ENCODE results near the gene BCR. TPM values are rescaled to one million over a fixed set of nuclear protein-coding genes. Genes with fewer than 3 reads are reported as not detected.

The BCR gene
- total RNA-seq, 1 experiment from 2014 or later: 6.6 TPM

GRCh38 chr22:23243859-23244689 lies 63.8 kb downstream of the BCR start:
- DNase-seq (ENCODE audit: low read depth): no peak

DNA sequence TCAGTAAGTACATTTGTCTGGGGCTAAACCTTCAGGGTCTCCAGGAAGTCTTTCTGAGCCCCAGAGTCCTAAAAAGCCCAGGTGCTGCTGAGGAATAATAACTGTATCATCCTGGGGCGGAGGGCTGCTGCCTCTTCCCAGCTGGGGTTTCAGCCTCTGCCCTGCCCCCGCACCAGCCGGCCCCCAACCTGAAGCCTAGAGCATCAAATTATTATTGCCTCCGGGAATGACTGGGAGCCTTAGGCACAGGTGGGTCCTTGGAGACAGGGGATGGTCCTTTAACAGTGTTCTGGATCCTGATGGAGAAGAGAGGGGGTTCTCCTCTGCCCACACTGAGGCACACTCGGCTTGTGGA lies 64.4 kb downstream of the BCR start:
- DNase-seq (ENCODE audit: low read depth): no peak

GRCh38 chr22:23245045-23245798 lies 64.9 kb downstream of the BCR start:
- DNase-seq (ENCODE audit: low read depth): peak; percentile 87

DNA sequence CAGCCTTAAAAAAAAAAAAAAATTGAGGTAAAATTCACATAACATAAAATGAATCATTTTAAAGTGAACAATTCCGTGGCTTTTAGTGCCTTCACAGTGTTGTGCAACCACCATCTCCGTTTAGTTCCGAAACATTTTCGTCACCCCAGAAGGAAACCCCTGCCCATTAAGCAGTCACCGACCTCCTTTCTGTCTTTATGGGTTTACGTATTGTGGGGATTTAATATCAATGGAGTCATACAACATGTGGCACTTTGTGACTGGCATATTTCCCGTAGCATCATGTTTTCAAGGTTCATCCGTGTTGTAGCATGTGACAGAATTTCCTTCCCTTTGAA lies 65.5 kb downstream of the BCR start:
- no peak for DNase-seq (ENCODE audit: low read depth)

DNA sequence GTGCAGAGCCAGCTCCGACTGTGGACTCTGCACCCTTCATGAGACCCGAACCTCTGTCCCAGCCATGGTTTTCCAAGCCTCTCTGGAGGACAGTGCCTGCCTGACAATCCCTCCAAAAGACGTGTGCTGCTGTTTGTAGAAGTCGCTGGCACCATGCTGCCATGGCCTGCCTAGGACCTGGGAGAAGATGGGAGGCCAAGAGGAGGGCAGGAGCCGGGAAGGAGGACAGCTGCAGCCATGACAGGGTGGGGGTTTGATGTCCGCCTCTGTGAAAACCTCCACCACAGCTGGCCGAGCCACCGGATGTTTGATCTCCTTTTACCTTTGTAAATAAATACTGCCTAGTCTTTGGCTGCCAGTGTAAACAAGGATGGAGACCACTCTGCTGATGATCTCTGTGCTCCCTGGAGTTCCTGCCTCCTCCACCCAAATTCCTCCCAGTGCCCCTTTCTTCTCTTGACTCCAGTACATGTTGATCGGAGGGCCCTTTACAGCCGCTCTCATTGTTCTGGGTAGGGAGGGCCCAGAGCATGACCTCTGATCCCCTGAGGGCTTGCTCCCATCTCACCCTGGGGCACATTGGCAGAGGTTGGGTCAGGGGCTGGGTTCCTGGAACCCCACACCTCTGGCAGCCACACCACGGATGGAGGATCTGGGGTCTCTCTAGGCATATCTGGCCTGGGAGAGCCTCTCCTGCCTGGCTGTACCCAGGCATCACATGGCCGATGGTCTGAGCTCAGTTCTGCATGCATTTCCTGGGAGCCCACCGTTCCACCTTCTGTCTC lies 66.9 kb downstream of the BCR start:
- DNase-seq (ENCODE audit: low read depth): no peak

- no peak for DNase-seq (ENCODE audit: low read depth)
These were observed 68.3 kb downstream of the BCR start for GRCh38 chr22:23248583-23248982.

GRCh38 chr22:23250056-23250784 lies 69.9 kb downstream of the BCR start:
- no peak for DNase-seq (ENCODE audit: low read depth)

DNA sequence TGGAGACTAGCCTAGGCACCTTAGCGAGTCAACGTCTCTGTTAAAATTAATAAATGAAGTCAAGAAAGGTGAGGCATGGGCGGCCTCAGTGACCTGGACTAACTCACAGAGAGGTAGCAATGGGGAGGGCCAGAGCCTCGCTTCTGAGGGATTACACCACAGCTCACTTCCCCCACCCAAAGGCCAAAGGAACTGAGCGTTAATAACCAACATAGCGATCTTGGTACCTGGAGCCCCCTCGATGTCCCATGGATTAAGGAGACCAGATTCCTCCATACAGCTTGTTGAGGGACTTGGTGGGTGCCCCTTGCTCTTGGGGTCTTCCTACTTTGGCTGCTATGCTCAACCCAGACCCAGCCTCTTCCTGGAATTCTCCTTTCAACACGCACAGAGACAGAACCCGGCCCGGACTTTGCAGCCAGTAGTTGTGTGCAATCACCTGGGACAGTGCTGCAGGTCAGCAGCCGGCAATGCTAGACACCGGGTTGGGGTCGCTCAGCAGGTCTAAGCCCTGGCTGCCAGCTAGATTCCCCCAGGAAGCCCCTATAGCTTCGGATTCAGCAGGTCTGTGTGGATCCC lies 70.6 kb downstream of the BCR start:
- no peak for DNase-seq (ENCODE audit: low read depth)

- peak; percentile 15 for DNase-seq (ENCODE audit: low read depth)
These were observed 71.3 kb downstream of the BCR start for GRCh38 chr22:23251445-23252093.

GRCh38 chr22:23253475-23254055 lies 73.3 kb downstream of the BCR start:
- no peak for DNase-seq (ENCODE audit: low read depth)

DNA sequence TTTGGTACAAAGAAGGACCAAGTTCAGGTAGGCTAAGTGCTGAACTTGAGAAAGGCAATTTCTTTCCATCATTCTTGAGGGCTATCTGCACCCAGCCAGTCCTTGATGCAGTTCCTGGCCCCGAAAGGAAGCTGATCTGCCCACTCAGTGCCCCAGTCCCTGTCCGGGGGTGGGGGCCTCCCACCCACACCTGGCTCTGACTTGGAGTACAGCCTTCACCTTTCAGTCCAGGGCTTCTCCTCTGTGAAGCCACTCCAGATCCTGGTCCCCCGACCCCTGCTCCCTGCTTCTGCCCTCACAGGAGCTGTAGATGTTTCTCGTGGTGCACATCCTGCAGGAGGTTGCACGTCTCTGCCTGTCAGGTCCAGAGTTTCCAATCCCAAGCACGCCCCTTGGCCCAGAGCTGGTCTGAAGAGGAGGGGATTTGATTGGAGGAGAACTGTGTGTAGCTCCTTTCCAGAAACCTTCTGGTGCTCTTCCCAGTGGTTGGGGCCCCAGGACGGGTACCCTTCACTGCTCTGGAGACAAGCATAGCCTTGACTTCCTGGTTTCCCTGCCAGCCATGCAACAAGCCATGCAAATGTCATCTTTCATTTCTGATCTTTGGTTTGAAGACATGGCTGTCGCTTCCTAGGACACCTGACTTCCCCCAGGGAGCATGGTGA lies 75.3 kb downstream of the BCR start:
- DNase-seq (ENCODE audit: low read depth): no peak

- no peak for DNase-seq (ENCODE audit: low read depth)
These were observed 76.0 kb downstream of the BCR start for GRCh38 chr22:23256171-23256932.

DNA sequence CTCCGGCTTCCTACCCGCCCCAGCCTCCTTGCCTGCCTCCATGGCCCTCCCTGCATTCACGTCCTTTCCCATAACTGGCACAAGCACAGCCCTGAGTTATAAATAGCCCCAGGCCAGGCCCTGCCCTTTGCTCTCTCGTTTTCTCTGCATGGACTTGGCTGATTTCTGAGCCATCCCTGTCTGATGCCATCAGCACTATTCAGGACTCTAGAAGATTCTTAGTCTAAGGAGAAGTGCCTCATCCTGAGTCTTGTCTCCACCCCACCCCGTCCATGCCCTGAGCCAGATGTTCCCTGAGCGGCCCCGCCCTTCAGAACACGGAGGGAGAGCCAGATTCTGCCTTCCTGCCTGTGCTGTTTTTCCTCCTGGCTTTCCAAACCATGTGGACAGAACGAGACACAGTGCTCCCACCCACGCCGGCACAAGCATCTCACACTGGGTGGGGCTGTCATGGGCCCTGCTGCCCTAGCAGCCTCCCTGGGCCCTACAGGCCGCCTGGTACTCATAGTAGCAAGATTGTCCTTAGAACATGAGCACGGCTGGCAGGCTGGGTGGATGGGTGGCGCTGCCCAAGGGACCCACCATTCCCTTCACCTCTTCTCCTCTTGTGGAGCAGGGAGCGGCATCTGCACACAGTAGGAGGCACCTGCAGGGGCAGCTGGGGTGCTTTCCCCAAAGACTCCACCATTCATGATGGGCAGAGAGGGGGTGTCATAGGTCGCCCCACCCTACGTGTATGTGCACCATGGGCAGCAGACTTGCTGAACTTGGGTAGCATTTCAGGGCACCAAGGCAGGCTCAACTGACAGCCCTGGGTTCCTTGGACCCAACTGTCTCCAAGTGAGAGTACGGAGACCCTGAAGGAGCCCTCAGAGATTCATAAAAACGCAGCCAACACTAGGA lies 76.9 kb downstream of the BCR start:
- DNase-seq (ENCODE audit: low read depth): peak; percentile 17

- no peak for DNase-seq (ENCODE audit: low read depth)
These were observed 77.8 kb downstream of the BCR start for GRCh38 chr22:23257889-23258825.

- DNase-seq (ENCODE audit: low read depth): no peak
These were observed 78.5 kb downstream of the BCR start for GRCh38 chr22:23258826-23259170.

GRCh38 chr22:23259916-23260644 lies 79.8 kb downstream of the BCR start:
- DNase-seq (ENCODE audit: low read depth): no peak
